NCI-H1436 (cell line): ENCODE measurements around the gene HPCAL1.

ENCODE experiments used
- DNase-seq: peaks from one replicate; lab custom pipeline; 2025; lab: John Stamatoyannopoulos, UW

The HPCAL1 gene

GRCh38 chr2:10269711-10270610 is 32.7 kb upstream of the HPCAL1 start:
- DNase-seq: no peak

- DNase-seq: no peak
Measured at GRCh38 chr2:10271509-10271908, 31.2 kb upstream of the HPCAL1 start.

- DNase-seq: no peak
Measured at GRCh38 chr2:10271946-10272345, 30.8 kb upstream of the HPCAL1 start.

- no peak for DNase-seq
Measured at GRCh38 chr2:10272464-10272863, 30.2 kb upstream of the HPCAL1 start.

- DNase-seq: no peak
Measured at GRCh38 chr2:10273215-10274175, 29.2 kb upstream of the HPCAL1 start.

GRCh38 chr2:10274376-10274775 is 28.3 kb upstream of the HPCAL1 start:
- no peak for DNase-seq

GRCh38 chr2:10274983-10275802 is 27.5 kb upstream of the HPCAL1 start:
- no peak for DNase-seq

- DNase-seq: no peak
Measured at GRCh38 chr2:10276481-10277292, 26.0 kb upstream of the HPCAL1 start.

- no peak for DNase-seq
Measured at GRCh38 chr2:10277293-10278028, 25.2 kb upstream of the HPCAL1 start.

GRCh38 chr2:10278029-10278762 is 24.5 kb upstream of the HPCAL1 start:
- DNase-seq: no peak

GRCh38 chr2:10278763-10279471 is 23.8 kb upstream of the HPCAL1 start:
- no peak for DNase-seq

- no peak for DNase-seq
Measured at GRCh38 chr2:10279472-10279870, 23.2 kb upstream of the HPCAL1 start.

GRCh38 chr2:10279946-10280463 is 22.7 kb upstream of the HPCAL1 start:
- no peak for DNase-seq

- no peak for DNase-seq
Measured at GRCh38 chr2:10281891-10282290, 20.8 kb upstream of the HPCAL1 start.

- no peak for DNase-seq
Measured at GRCh38 chr2:10282611-10283105, 20.0 kb upstream of the HPCAL1 start.

- no peak for DNase-seq
Measured at GRCh38 chr2:10283106-10284062, 19.3 kb upstream of the HPCAL1 start.

- no peak for DNase-seq
Measured at GRCh38 chr2:10284108-10284870, 18.4 kb upstream of the HPCAL1 start.
